D721Med (cell line): ENCODE results near the gene SLC25A51.

Experiments
- DNase-seq: peaks from one replicate; pipeline ENCODE4 v3.0.0; 2011; ENCODE audit warnings: low spot score; ENCODE audit not compliant: insufficient read length
- FAIRE-seq: peaks from 2 replicates; lab custom pipeline; 2011; peaks lifted over from hg19 to GRCh38; lab: Jason Lieb, UNC
- CTCF ChIP-seq: IDR thresholded peaks from 2 replicates; pipeline ENCODE4 v1.5.1; 2012; ENCODE audit warnings: mild to moderate bottlenecking, control low read depth; ENCODE audit not compliant: insufficient read depth; ENCODE audit errors: missing control alignments

The SLC25A51 gene

GRCh38 chr9:37909326-37909725 is 5.4 kb upstream of the SLC25A51 start:
- DNase-seq = no peak
- no peak for FAIRE-seq
- TF ChIP-seq CTCF = no peak

GRCh38 chr9:37908698-37909186 is 4.8 kb upstream of the SLC25A51 start:
- no peak for FAIRE-seq
- no peak for DNase-seq
- no peak for TF ChIP-seq CTCF

- FAIRE-seq = no peak
- TF ChIP-seq CTCF = no peak
- no peak for DNase-seq
Measured at GRCh38 chr9:37908283-37908682, 4.4 kb upstream of the SLC25A51 start.

GRCh38 chr9:37906312-37907239 is 2.6 kb upstream of the SLC25A51 start:
- no peak for TF ChIP-seq CTCF

GRCh38 chr9:37905776-37906175 is 1.8 kb upstream of the SLC25A51 start:
- no peak for TF ChIP-seq CTCF
- no peak for FAIRE-seq
- no peak for DNase-seq

More at GRCh38 chr9:37906312-37907239, 2.6 kb upstream of the SLC25A51 start:
- no peak for DNase-seq
- no peak for FAIRE-seq

GRCh38 chr9:37905131-37905505 is 1.2 kb upstream of the SLC25A51 start:
- FAIRE-seq (no peak), DNase-seq (no peak)
- no peak for TF ChIP-seq CTCF

GRCh38 chr9:37904445-37905130 is 661 bp upstream of the SLC25A51 start:
- no peak for FAIRE-seq
- TF ChIP-seq CTCF = no peak
- DNase-seq = no peak
